ENCODE measurements around the gene MAPK8. TPM values are rescaled to one million over a fixed set of nuclear protein-coding genes. Genes with fewer than 3 reads are reported as not detected.

The MAPK8 gene
- total and polyA plus RNA-seq, 10 donors: 5.2 to 61.4 (median 37.4) TPM

DNA sequence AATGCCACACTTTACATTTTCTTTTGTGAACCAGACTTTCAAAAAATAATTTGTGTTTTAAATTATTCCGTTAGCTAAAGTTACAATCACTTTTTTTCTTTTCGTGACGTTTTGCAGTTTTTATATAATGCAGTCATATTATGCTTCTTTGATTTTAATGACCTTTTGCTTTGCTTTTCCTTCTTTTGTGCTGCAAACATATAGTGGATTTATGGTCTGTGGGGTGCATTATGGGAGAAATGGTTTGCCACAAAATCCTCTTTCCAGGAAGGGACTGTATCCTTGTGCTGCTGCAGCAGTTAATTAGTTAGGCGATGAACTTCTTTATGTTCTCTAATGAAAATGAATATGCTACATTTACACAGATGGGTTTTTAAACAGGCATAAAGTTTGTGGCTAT is 117.4 kb downstream of the MAPK8 start:
- no peaks in the 10 kb centered on the region for H3K9me3 ChIP-seq
- H3K27me3 ChIP-seq (replicated peaks in 1 of 7): no peaks in the 10 kb centered on the region
- peaks cover 0 to 42% (median 8%) of the 10 kb centered on the region in 6 donors for H3K36me3 ChIP-seq
- 93 to 98% (median 96%) methylated on average over 4 of the region's 4 CpGs for WGBS, 5 donors
- H3K4me1 ChIP-seq: no peaks in the 10 kb centered on the region
- H3K4me3 ChIP-seq: no peak overlapping the region
- DNase-seq: no peak
- no peak overlapping the region for H3K27ac ChIP-seq
- TF ChIP-seq POLR2A (IDR thresholded peaks at IDR 0.05): no peak
- intact Hi-C loops (cut with DNase I; ENCODE audit: low total_unique reads): no loop called here

DNA sequence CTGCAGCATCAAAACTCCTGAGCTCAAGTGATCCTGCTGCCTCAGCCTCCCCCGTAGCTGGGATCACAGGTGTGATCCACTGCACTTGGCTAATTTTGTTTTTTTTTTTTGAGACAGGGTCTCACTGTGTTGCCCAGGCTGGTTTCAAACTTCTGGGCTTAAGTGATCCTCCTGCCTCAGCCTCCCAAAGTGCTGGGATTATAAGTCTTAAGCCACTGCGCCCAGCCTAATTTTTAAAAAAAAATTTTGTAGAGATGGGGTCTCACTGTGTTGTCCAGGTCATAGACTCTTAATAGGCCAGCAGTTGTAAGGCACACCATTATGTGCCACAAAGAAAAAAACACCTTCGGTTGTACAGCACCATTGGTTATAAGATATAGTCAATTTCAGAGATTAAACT is 122.4 kb downstream of the MAPK8 start:
- no peak for DNase-seq
- Histone ChIP-seq H3K4me1 (peaks cover 0 to 3% (median 0%) of the 10 kb centered on the region in 6 donors), H3K27me3 (replicated peaks in 1 of 7) (no peaks in the 10 kb centered on the region), H3K27ac (no peak overlapping the region), H3K9me3 (no peaks in the 10 kb centered on the region), H3K4me3 (no peak overlapping the region), H3K36me3 (peaks cover 0 to 62% (median 8%) of the 10 kb centered on the region in 6 donors)
- no peak for TF ChIP-seq POLR2AphosphoS5 (IDR thresholded peaks at IDR 0.05)
- TF ChIP-seq CTCF (IDR thresholded peaks at IDR 0.05 in 8 of 11, conservative IDR thresholded peaks at IDR 0.05 in 3 of 11): no peak
- TF ChIP-seq POLR2A (IDR thresholded peaks at IDR 0.05): no peak
- intact Hi-C loops (cut with DNase I; ENCODE audit: low total_unique reads): no loop called here
- WGBS, 5 donors: 96 to 98% (median 98%) methylated on average over 3 of the region's 3 CpGs

DNA sequence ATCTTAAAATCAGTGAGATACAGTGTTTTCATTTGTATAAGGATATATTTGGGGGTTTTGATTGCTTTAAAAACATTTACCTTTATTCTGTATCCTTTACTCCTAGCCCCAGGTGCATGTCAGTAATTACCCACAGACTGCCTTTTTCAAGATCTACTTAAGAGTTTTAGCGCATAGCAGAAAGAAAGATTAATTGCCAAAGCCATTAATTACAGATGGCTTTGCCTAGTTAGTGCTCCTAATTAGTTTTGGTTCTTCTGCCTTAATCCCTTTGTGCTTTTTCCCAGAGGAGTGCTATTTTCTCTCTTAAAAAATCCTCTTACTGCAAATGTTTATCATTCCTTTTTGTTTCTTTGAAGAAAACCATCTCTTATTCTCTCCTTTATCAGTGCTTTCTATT is 122.8 kb downstream of the MAPK8 start:
- peaks cover 0 to 3% (median 0%) of the 10 kb centered on the region in 6 donors for H3K4me1 ChIP-seq
- TF ChIP-seq CTCF (IDR thresholded peaks at IDR 0.05 in 8 of 11, conservative IDR thresholded peaks at IDR 0.05 in 3 of 11) (no peak), POLR2A (IDR thresholded peaks at IDR 0.05) (no peak), POLR2AphosphoS5 (IDR thresholded peaks at IDR 0.05) (no peak)
- intact Hi-C loops (cut with DNase I; ENCODE audit: low total_unique reads): no loop called here
- no peaks in the 10 kb centered on the region for H3K9me3 ChIP-seq
- no peak overlapping the region for H3K4me3 ChIP-seq
- DNase-seq: no peak
- no peak overlapping the region for H3K27ac ChIP-seq
- no peaks in the 10 kb centered on the region for H3K27me3 ChIP-seq (replicated peaks in 1 of 7)
- peaks cover 0 to 66% (median 8%) of the 10 kb centered on the region in 6 donors for H3K36me3 ChIP-seq
- 95 to 100% (median 97%) methylated on average over 1 of the region's 1 CpG for WGBS, 5 donors

DNA sequence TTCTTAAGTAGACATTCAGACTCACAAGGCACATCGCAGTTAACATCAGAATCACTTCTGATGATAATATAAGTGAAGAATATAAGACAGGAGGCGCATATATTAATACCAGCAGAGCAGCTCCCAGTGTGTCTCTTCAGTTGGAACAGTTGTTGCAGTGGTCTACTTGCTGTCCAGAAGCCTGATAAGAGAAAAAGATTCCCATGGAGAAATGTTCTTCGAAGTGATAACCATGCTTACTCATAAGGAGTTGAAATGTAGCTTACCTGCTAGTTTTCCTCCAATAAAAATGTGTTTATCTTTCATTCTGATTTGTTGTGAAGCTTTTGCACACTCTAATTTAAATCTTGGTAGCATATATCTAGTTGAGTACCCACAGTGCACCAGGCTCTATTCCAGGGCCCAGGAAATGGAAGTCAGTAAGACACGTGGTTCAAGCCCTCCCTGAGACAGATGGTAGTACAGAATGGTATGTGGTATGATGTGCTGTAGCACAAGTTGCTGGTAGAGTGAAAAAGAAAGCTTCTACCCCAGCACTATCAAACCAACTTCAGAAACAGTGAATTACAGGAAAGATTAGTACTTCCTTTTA is 124.0 kb downstream of the MAPK8 start:
- no peak overlapping the region for H3K4me3 ChIP-seq
- WGBS, 5 donors: 77 to 91% (median 87%) methylated on average over 4 of the region's 4 CpGs
- H3K9me3 ChIP-seq: no peaks in the 10 kb centered on the region
- H3K4me1 ChIP-seq: peaks cover 0 to 3% (median 0%) of the 10 kb centered on the region in 6 donors
- TF ChIP-seq CTCF (IDR thresholded peaks at IDR 0.05 in 8 of 11, conservative IDR thresholded peaks at IDR 0.05 in 3 of 11) (no peak), POLR2A (IDR thresholded peaks at IDR 0.05) (no peak), POLR2AphosphoS5 (IDR thresholded peaks at IDR 0.05) (no peak)
- H3K36me3 ChIP-seq: peaks cover 0 to 72% (median 14%) of the 10 kb centered on the region in 6 donors
- DNase-seq: no peak
- no peaks in the 10 kb centered on the region for H3K27me3 ChIP-seq (replicated peaks in 1 of 7)
- no peak overlapping the region for H3K27ac ChIP-seq
- intact Hi-C loops (cut with DNase I; ENCODE audit: low total_unique reads): no loop called here
